Colonic mucosa (tissue), 4 donors: ENCODE measurements around the gene ADCY9. TPM values are rescaled to one million over a fixed set of nuclear protein-coding genes. Genes with fewer than 3 reads are reported as not detected.

ENCODE experiments used
- DNase-seq: peaks from one replicate; pipeline ENCODE4 v3.0.0-alpha.2; 2020
- H3K27ac ChIP-seq: fragments of 200-600 bp; one replicate; pipeline ENCODE4 v1.8.0; 2021
- H3K27me3 ChIP-seq: fragments of 200-600 bp; one replicate; pipeline ENCODE4 v1.8.0; 2021
- H3K36me3 ChIP-seq: fragments of 200-600 bp; one replicate; pipeline ENCODE4 v1.8.0; 2021
- H3K4me1 ChIP-seq: fragments of 200-600 bp; one replicate; pipeline ENCODE4 v1.8.0; 2021; ENCODE audit warnings: mild to moderate bottlenecking
- H3K4me3 ChIP-seq: fragments of 200-600 bp; one replicate; pipeline ENCODE4 v1.8.0; 2021
- H3K9ac ChIP-seq, 2 donors: one replicate each; pipeline ENCODE4 v1.7.0; 2013; ENCODE audit warnings: control low read depth in 2 of 2, low read depth in 2 of 2, low read length in 2 of 2
- H3K9me3 ChIP-seq: fragments of 200-600 bp; one replicate; pipeline ENCODE4 v1.8.0; 2021
- intact Hi-C: fragments of 100-400 bp; cut with DNase I; formaldehyde crosslinking; loops from one replicate; pipeline ENCODE4 v1.14.1; 2022
- total RNA-seq, 2 donors: library from RNA; stranded (reverse); fragmentation: NEBNext Ultra II Directional in 1 of 2; extraction: Animal tissue kit (Norgen Biotek cat#: 25700) in 1 of 2; gene quantifications; one replicate each; pipeline ENCODE4 v1.2.1, GENCODE V29; 2021
- TF ChIP-seq, protein P1 (sequence below): fragments of 200-600 bp; IDR thresholded peaks from one replicate; pipeline ENCODE4 v1.8.0; 2022; ENCODE audit warnings: antibody characterized with exemption, mild to moderate bottlenecking
- donor health status: healthy.
- donor health status: DM: no; HTN: no; CAD: no.
- donor health status: DM: no; HTN: no; CAD: no.

ADCY9 gene
- total RNA-seq, 2 donors from 2014 or later: 23.8 to 25.6 TPM

DNA sequence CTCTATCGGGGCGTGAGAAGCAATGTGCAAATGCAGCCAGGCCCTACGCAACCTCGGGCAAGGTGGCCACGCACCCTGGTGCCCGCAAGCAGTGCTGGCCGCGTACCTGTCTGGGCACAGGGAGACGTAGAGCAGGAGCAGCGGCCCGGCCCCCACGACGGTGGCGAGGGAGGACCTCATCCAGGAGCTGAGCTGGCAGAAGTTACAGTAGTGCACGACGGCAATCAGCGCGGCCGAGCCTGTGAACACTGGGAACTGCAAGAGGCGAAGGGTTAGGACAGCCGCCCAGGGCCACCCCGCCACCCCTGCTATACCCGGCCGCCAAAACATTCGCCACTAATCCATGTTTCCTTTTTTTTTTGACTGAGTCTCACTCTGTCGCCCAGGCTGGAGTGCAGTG is 138.9 kb downstream of the ADCY9 start:
- H3K4me3 ChIP-seq: no peak overlapping the region
- H3K9ac ChIP-seq: no peak overlapping the region
- H3K27me3 ChIP-seq: no peaks in the 10 kb centered on the region
- DNase-seq: no peak
- intact Hi-C loops: no loop called here
- H3K9me3 ChIP-seq: no peaks in the 10 kb centered on the region
- H3K36me3 ChIP-seq: no peaks in the 10 kb centered on the region
- no peak overlapping the region for H3K27ac ChIP-seq
- TF ChIP-seq, protein P1, sequence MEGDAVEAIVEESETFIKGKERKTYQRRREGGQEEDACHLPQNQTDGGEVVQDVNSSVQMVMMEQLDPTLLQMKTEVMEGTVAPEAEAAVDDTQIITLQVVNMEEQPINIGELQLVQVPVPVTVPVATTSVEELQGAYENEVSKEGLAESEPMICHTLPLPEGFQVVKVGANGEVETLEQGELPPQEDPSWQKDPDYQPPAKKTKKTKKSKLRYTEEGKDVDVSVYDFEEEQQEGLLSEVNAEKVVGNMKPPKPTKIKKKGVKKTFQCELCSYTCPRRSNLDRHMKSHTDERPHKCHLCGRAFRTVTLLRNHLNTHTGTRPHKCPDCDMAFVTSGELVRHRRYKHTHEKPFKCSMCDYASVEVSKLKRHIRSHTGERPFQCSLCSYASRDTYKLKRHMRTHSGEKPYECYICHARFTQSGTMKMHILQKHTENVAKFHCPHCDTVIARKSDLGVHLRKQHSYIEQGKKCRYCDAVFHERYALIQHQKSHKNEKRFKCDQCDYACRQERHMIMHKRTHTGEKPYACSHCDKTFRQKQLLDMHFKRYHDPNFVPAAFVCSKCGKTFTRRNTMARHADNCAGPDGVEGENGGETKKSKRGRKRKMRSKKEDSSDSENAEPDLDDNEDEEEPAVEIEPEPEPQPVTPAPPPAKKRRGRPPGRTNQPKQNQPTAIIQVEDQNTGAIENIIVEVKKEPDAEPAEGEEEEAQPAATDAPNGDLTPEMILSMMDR: no peak
- H3K4me1 ChIP-seq: no peaks in the 10 kb centered on the region

GRCh38 chr16:3974751-3975150 is 141.5 kb downstream of the ADCY9 start:
- no peaks in the 10 kb centered on the region for H3K4me1 ChIP-seq
- TF ChIP-seq, protein P1: no peak
- intact Hi-C loops: no loop called here
- H3K27me3 ChIP-seq: no peaks in the 10 kb centered on the region
- H3K27ac ChIP-seq: no peak overlapping the region
- H3K4me3 ChIP-seq: no peak overlapping the region
- H3K9ac ChIP-seq: no peak overlapping the region
- DNase-seq: no peak
- no peaks in the 10 kb centered on the region for H3K9me3 ChIP-seq
- H3K36me3 ChIP-seq: no peaks in the 10 kb centered on the region

GRCh38 chr16:3971706-3972105 is 144.5 kb downstream of the ADCY9 start:
- TF ChIP-seq, protein P1: no peak
- Histone ChIP-seq H3K36me3 (no peaks in the 10 kb centered on the region), H3K9ac (no peak overlapping the region), H3K27ac (no peak overlapping the region), H3K27me3 (no peaks in the 10 kb centered on the region), H3K4me1 (no peaks in the 10 kb centered on the region), H3K4me3 (no peak overlapping the region), H3K9me3 (no peaks in the 10 kb centered on the region)
- DNase-seq: no peak
- intact Hi-C loops: no loop called here

GRCh38 chr16:3971261-3971660 is 145.0 kb downstream of the ADCY9 start:
- Histone ChIP-seq H3K27ac (no peak overlapping the region), H3K9ac (no peak overlapping the region), H3K4me1 (no peaks in the 10 kb centered on the region), H3K27me3 (no peaks in the 10 kb centered on the region), H3K4me3 (no peak overlapping the region), H3K9me3 (no peaks in the 10 kb centered on the region), H3K36me3 (no peaks in the 10 kb centered on the region)
- TF ChIP-seq, protein P1: no peak
- intact Hi-C loops: no loop called here
- DNase-seq: no peak

DNA sequence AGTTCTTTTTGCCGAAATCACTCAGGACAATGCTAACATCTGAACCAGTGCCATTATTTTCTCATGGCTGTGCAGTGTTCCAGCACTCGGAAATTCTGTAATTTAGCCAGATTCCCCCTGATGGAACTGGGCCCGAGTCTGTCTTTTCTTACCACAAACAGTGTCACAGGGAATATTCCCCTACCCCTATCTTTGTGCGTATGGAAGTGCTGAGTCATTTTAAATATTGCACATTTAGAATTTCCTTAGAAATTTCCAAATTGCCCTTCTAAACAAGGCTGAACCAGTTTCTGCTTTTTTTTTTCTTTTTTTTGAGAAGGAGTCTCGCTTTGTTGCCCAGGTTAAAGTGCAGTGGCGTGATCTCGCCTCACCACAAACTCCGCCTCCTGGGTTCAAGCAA is 147.7 kb downstream of the ADCY9 start:
- H3K27me3 ChIP-seq: no peaks in the 10 kb centered on the region
- intact Hi-C loops: no loop called here
- TF ChIP-seq, protein P1: no peak
- no peak overlapping the region for H3K27ac ChIP-seq
- H3K9ac ChIP-seq: no peak overlapping the region
- H3K9me3 ChIP-seq: no peaks in the 10 kb centered on the region
- H3K4me1 ChIP-seq: no peaks in the 10 kb centered on the region
- H3K36me3 ChIP-seq: no peaks in the 10 kb centered on the region
- no peak overlapping the region for H3K4me3 ChIP-seq
- no peak for DNase-seq

- TF ChIP-seq, protein P1: no peak
- Histone ChIP-seq H3K4me3 (no peak overlapping the region), H3K27ac (no peak overlapping the region), H3K9ac (no peak overlapping the region), H3K4me1 (no peaks in the 10 kb centered on the region), H3K9me3 (no peaks in the 10 kb centered on the region), H3K36me3 (no peaks in the 10 kb centered on the region), H3K27me3 (no peaks in the 10 kb centered on the region)
- DNase-seq: no peak
- intact Hi-C loops: no loop called here
Measured at GRCh38 chr16:3966681-3967080, 149.6 kb downstream of the ADCY9 start.
